AG04450 (cell line): Measurements from ENCODE around the gene GPR150. TPM values are rescaled to one million over a fixed set of nuclear protein-coding genes. Genes with fewer than 3 reads are reported as not detected.
A peak's percentile ranks its signal among the peaks of the same experiment; 100 is the strongest.

Source experiments
- CTCF ChIA-PET: fragments of 300-600, 350-600 bp; formaldehyde crosslinking; extraction: SDS; loops from one replicate; lab custom pipeline; 2022; ENCODE audit warnings: antibody characterized with exemption, inconsistent platforms; lab: Charles Lee
- POLR2A ChIA-PET: fragments of 350-600 bp; formaldehyde crosslinking; extraction: SDS; loops from one replicate; lab custom pipeline; 2021; ENCODE audit warnings: antibody characterized with exemption, inconsistent platforms; lab: Yijun Ruan, JAX
- DNase-seq: peaks from one replicate; pipeline ENCODE4 v3.0.0-alpha.2; 2011; ENCODE audit warnings: low read depth, low spot score
- H3K27ac ChIP-seq: one replicate; pipeline ENCODE4 v1.5.1; 2012; ENCODE audit warnings: low read depth, low read length, control low read depth
- H3K27me3 ChIP-seq: one replicate; pipeline ENCODE4 v1.6.0; 2012; ENCODE audit warnings: low read length; ENCODE audit not compliant: control insufficient read depth, insufficient read depth
- H3K4me3 ChIP-seq: 2 replicates; pipeline ENCODE4 v1.5.1; 2011; ENCODE audit warnings: mild to moderate bottlenecking, low read depth, low read length, control low read depth
- H3K9me3 ChIP-seq: 2 replicates; pipeline ENCODE4 v1.5.1; 2012; ENCODE audit warnings: low read length; ENCODE audit not compliant: control insufficient read depth, insufficient read depth
- polyA plus RNA-seq: library from polyadenylated mRNA; depleted of rRNA; stranded (reverse); fragments of >200 nt; gene quantifications from 2 replicates; pipeline ENCODE4 v1.2.3, GENCODE V29; 2011
- TF ChIP-seq, protein P1 (sequence below): IDR thresholded peaks from 2 replicates; pipeline ENCODE4 v1.5.1; 2011; ENCODE audit warnings: low read depth, low read length, control low read depth, inconsistent platforms

GPR150 gene
- polyA plus RNA-seq, 1 experiment = 0.17 TPM

DNA sequence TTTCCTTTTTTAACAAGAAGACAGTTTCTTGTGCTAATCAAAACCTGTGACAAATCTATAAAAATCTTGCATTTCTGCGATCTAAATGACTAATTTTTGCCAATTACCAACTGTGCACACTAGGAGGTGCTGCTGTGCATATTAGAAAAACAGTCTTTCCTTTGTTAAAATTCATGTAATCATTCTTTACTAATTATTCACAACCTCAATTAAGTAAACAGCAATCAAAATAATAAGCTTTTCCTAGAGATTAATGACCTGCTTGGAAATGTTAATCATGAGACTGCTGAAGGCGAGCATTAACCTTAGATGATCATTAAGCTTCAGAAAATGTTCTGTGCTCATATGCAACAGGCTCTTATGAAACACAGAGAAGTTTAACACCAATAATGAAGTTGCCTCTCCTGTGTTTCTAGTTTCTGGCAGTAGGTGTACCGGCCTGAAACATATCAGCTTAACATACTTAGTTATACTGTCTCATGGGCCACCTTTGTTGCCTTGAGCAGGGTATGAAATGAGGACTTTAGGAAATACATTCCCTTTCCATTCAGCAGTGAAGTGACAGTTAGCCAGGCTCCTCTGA, 44.4 kb downstream of the GPR150 start:
- DNase-seq = no peak
- no peak overlapping the region for H3K4me3 ChIP-seq
- POLR2A ChIA-PET = interaction anchor here (0.7 to 1.9 kb wide), 2 partner anchors 18 to 67 kb away, joined by 3 to 5 read pairs; partner anchors contain the start of genes RFESD and RHOBTB3
- TF ChIP-seq, protein P1, sequence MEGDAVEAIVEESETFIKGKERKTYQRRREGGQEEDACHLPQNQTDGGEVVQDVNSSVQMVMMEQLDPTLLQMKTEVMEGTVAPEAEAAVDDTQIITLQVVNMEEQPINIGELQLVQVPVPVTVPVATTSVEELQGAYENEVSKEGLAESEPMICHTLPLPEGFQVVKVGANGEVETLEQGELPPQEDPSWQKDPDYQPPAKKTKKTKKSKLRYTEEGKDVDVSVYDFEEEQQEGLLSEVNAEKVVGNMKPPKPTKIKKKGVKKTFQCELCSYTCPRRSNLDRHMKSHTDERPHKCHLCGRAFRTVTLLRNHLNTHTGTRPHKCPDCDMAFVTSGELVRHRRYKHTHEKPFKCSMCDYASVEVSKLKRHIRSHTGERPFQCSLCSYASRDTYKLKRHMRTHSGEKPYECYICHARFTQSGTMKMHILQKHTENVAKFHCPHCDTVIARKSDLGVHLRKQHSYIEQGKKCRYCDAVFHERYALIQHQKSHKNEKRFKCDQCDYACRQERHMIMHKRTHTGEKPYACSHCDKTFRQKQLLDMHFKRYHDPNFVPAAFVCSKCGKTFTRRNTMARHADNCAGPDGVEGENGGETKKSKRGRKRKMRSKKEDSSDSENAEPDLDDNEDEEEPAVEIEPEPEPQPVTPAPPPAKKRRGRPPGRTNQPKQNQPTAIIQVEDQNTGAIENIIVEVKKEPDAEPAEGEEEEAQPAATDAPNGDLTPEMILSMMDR = peak; percentile 80
- CTCF ChIA-PET = interaction anchor here (0.6 to 2.6 kb wide), 62 partner anchors 8 to 597 kb away, joined by 3 to 49 read pairs (median 5); partner anchors contain the start of genes RFESD and RHOBTB3
- H3K27me3 ChIP-seq = no peaks in the 10 kb centered on the region
- no peak overlapping the region for H3K27ac ChIP-seq
- no peaks in the 10 kb centered on the region for H3K9me3 ChIP-seq

- Histone ChIP-seq H3K27me3 (no peaks in the 10 kb centered on the region), H3K27ac (no peak overlapping the region), H3K4me3 (no peak overlapping the region), H3K9me3 (no peaks in the 10 kb centered on the region)
- TF ChIP-seq, protein P1 = no peak
- POLR2A ChIA-PET = interaction anchor here (1.1 kb wide), 1 partner anchor 64 kb away, joined by 7 read pairs; the partner anchor contains the start of gene RHOBTB3
- DNase-seq = no peak
- CTCF ChIA-PET = interaction anchor here (1.0 to 1.5 kb wide), 2 partner anchors 22 to 114 kb away, joined by 3 read pairs; no protein-coding TSS in a partner anchor
Observed at GRCh38 chr5:95667061-95667618, 47.3 kb downstream of the GPR150 start.

- Histone ChIP-seq H3K27me3 (no peaks in the 10 kb centered on the region), H3K9me3 (no peaks in the 10 kb centered on the region), H3K27ac (no peak overlapping the region), H3K4me3 (no peak overlapping the region)
- POLR2A ChIA-PET = interaction anchor here (0.7 kb wide), 1 partner anchor 63 kb away, joined by 3 read pairs; no protein-coding TSS in a partner anchor
- DNase-seq = no peak
- TF ChIP-seq, protein P1 = no peak
- CTCF ChIA-PET = no interaction called here
Observed at GRCh38 chr5:95667678-95668077, 47.8 kb downstream of the GPR150 start.

DNA sequence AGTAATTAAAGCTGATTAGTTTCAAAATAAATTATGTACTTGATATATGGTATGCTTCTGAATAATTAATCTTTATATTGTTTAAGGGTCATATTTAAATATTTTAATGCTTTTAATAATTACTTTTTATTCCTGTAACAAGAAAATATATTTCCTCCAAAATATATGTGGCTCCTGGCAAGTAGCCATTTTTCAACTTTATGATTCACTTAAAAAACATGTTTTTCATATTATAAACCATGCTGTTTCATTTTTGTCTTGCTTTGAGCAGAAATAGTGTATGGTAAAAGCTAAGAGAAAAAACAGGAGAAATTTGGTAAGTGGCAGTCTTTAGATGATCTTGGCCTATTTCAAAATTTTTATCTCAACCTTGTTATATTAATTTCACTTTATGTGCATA, 48.3 kb downstream of the GPR150 start:
- no peak overlapping the region for H3K27ac ChIP-seq
- no peaks in the 10 kb centered on the region for H3K9me3 ChIP-seq
- CTCF ChIA-PET = interaction anchor here (1.0 kb wide), 1 partner anchor 113 kb away, joined by 3 read pairs; no protein-coding TSS in a partner anchor
- H3K27me3 ChIP-seq = no peaks in the 10 kb centered on the region
- no peak overlapping the region for H3K4me3 ChIP-seq
- DNase-seq = no peak
- POLR2A ChIA-PET = interaction anchor here (0.7 kb wide), 1 partner anchor 62 kb away, joined by 3 read pairs; no protein-coding TSS in a partner anchor
- TF ChIP-seq, protein P1 = no peak

GRCh38 chr5:95668728-95669127, 48.8 kb downstream of the GPR150 start:
- no peak overlapping the region for H3K27ac ChIP-seq
- H3K4me3 ChIP-seq = no peak overlapping the region
- TF ChIP-seq, protein P1 = no peak
- H3K27me3 ChIP-seq = no peaks in the 10 kb centered on the region
- ChIA-PET POLR2A (interaction anchor here (1.3 to 2.6 kb wide), 2 partner anchors 62 to 93 kb away, joined by 5 to 20 read pairs; partner anchors contain the start of gene RHOBTB3), CTCF (interaction anchor here (1.0 to 2.3 kb wide), 2 partner anchors 113 to 178 kb away, joined by 3 to 11 read pairs; no protein-coding TSS in a partner anchor)
- no peaks in the 10 kb centered on the region for H3K9me3 ChIP-seq
- DNase-seq = no peak
